H1 (cell line): ENCODE results near the gene MINAR1. TPM values are rescaled to one million over a fixed set of nuclear protein-coding genes. Genes with fewer than 3 reads are reported as not detected.

Experiments
- CTCF ChIA-PET: fragments of 300-600 bp; sonication (Branson Sonifier 250); formaldehyde crosslinking; loops from one replicate; lab custom pipeline; 2021; ENCODE audit not compliant: partially characterized antibody; lab: Charles Lee
- POLR2A ChIA-PET: fragments of 300-600 bp; sonication (Branson Sonifier 250); formaldehyde crosslinking; loops from one replicate; lab custom pipeline; 2021; ENCODE audit warnings: inconsistent platforms; ENCODE audit not compliant: partially characterized antibody; lab: Charles Lee
- DNase-seq, 2 experiments: peaks; one replicate each; pipeline versions ENCODE4 v3.0.0 to v3.0.0-alpha.2; 2010 to 2022; ENCODE audit warnings: low spot score in 2 of 2, low read depth in 1 of 2, mixed read lengths in 1 of 2
- FAIRE-seq: peaks from 2 replicates; lab custom pipeline; 2011; peaks lifted over from hg19 to GRCh38; lab: Jason Lieb, UNC
- H2AFZ ChIP-seq: 2 replicates; pipeline ENCODE4 v1.8.1; 2012; ENCODE audit warnings: low read length, inconsistent platforms
- H2AK5ac ChIP-seq: 2 replicates; pipeline ENCODE4 v1.6.1; 2013; ENCODE audit warnings: low read depth, low read length
- H2BK120ac ChIP-seq: replicated peaks from 2 replicates; pipeline ENCODE3; 2013; ENCODE audit warnings: low read depth, low read length, inconsistent platforms
- H2BK12ac ChIP-seq: 2 replicates; pipeline ENCODE4 v1.6.1; 2013; ENCODE audit warnings: low read depth, low read length
- H2BK15ac ChIP-seq: 2 replicates; pipeline ENCODE4 v1.6.1; 2013; ENCODE audit warnings: low read length
- H2BK20ac ChIP-seq: 2 replicates; pipeline ENCODE4 v1.6.1; 2013; ENCODE audit warnings: low read length
- H2BK5ac ChIP-seq: 2 replicates; pipeline ENCODE4 v1.6.1; 2013; ENCODE audit warnings: low read depth, low read length
- H3K14ac ChIP-seq: 2 replicates; pipeline ENCODE4 v1.6.1; 2013; ENCODE audit warnings: inconsistent platforms; ENCODE audit not compliant: insufficient read length
- H3K18ac ChIP-seq: 2 replicates; pipeline ENCODE4 v1.6.1; 2013; ENCODE audit warnings: low read length; ENCODE audit errors: extremely low read depth
- H3K23ac ChIP-seq: 2 replicates; pipeline ENCODE4 v1.6.1; 2013; ENCODE audit warnings: inconsistent platforms; ENCODE audit not compliant: insufficient read length
- H3K23me2 ChIP-seq: 2 replicates; pipeline ENCODE4 v1.6.1; 2013; ENCODE audit warnings: low read depth, low read length
- H3K27ac ChIP-seq: 2 replicates; pipeline ENCODE4 v1.6.1; 2011; ENCODE audit warnings: low read depth, low read length, inconsistent platforms
- H3K27me3 ChIP-seq, 4 experiments: replicated peaks in 1 of 4; 1 replicate in 1 of 4; 2 replicates in 3 of 4; pipeline versions ENCODE4 v1.6.1 to v1.8.1; 2011 to 2013; ENCODE audit warnings: low read length in 3 of 4, mild to moderate bottlenecking in 3 of 4, inconsistent platforms in 2 of 4, mixed read lengths in 2 of 4, moderate library complexity in 1 of 4; ENCODE audit not compliant: control insufficient read depth in 3 of 4, insufficient read depth in 3 of 4; ENCODE audit errors: extremely low read depth in 1 of 4
- H3K36me3 ChIP-seq, 4 experiments: 2 replicates each; pipeline versions ENCODE4 v1.6.1 to v1.8.1; 2011 to 2013; ENCODE audit warnings: mild to moderate bottlenecking in 4 of 4, low read length in 3 of 4, moderate library complexity in 2 of 4, control low read depth in 1 of 4, inconsistent platforms in 1 of 4; ENCODE audit not compliant: insufficient read depth in 4 of 4, control insufficient read depth in 2 of 4
- H3K4ac ChIP-seq: replicated peaks from 2 replicates; pipeline ENCODE3; 2013; ENCODE audit warnings: low read length, low read depth, mixed read lengths, inconsistent platforms; ENCODE audit not compliant: insufficient read length
- H3K4me1 ChIP-seq, 4 experiments: replicated peaks in 1 of 4; 1 replicate in 1 of 4; 2 replicates in 3 of 4; pipeline versions ENCODE4 v1.6.1 to v1.8.1; 2011 to 2013; ENCODE audit warnings: low read length in 3 of 4, inconsistent platforms in 2 of 4, mixed read lengths in 1 of 4; ENCODE audit not compliant: insufficient read depth in 4 of 4, control insufficient read depth in 3 of 4
- H3K4me2 ChIP-seq, 2 experiments: 2 replicates each; pipeline versions ENCODE4 v1.6.1 to v1.8.1; 2011 to 2013; ENCODE audit warnings: low read depth in 2 of 2, low read length in 2 of 2, control low read depth in 1 of 2, inconsistent platforms in 1 of 2, mild to moderate bottlenecking in 1 of 2; ENCODE audit not compliant: insufficient read depth in 1 of 2
- H3K4me3 ChIP-seq, 4 experiments: fragments of 200-600, 300-600 bp in 1 of 4; sonication (generic), shearing (Covaris generic), sonication (Bioruptor Twin) in 1 of 4; 2 replicates each; pipeline versions ENCODE4 v1.5.1 to v1.8.1; 2011 to 2016; ENCODE audit warnings: low read length in 4 of 4, low read depth in 3 of 4, control low read depth in 2 of 4, inconsistent platforms in 2 of 4, mild to moderate bottlenecking in 2 of 4, mixed read lengths in 1 of 4, moderate library complexity in 1 of 4; ENCODE audit not compliant: insufficient read depth in 2 of 4; ENCODE audit errors: extremely low read depth in 1 of 4
- H3K56ac ChIP-seq: replicated peaks from 2 replicates; pipeline ENCODE3; 2013; ENCODE audit warnings: low read depth, mild to moderate bottlenecking, mixed read lengths, low read length, inconsistent platforms; ENCODE audit not compliant: insufficient read length
- H3K79me1 ChIP-seq: 2 replicates; pipeline ENCODE4 v1.6.1; 2013; ENCODE audit warnings: low read depth, low read length, control low read depth
- H3K79me2 ChIP-seq, 2 experiments: 2 replicates each; pipeline versions ENCODE4 v1.6.1 to v1.8.1; 2012 to 2013; ENCODE audit warnings: low read length in 2 of 2, mild to moderate bottlenecking in 2 of 2, inconsistent platforms in 1 of 2; ENCODE audit not compliant: insufficient read depth in 2 of 2, control insufficient read depth in 1 of 2
- H3K9ac ChIP-seq, 4 experiments: replicated peaks in 1 of 4; 1 replicate in 1 of 4; 2 replicates in 3 of 4; pipeline versions ENCODE4 v1.6.1 to v1.8.1; 2011 to 2013; ENCODE audit warnings: low read depth in 3 of 4, low read length in 3 of 4, control low read depth in 2 of 4, mild to moderate bottlenecking in 2 of 4, moderate library complexity in 2 of 4, inconsistent platforms in 1 of 4; ENCODE audit errors: extremely low read depth in 1 of 4
- H3K9me3 ChIP-seq, 2 experiments: 2 replicates each; pipeline versions ENCODE4 v1.6.1 to v1.8.1; 2012 to 2013; ENCODE audit warnings: mild to moderate bottlenecking in 2 of 2, moderate library complexity in 2 of 2, control low read depth in 1 of 2, inconsistent platforms in 1 of 2, low read depth in 1 of 2, low read length in 1 of 2, mixed read lengths in 1 of 2; ENCODE audit not compliant: insufficient read depth in 2 of 2
- H4K20me1 ChIP-seq, 2 experiments: replicated peaks in 1 of 2; 2 replicates each; pipeline versions ENCODE3 to v1.8.1; 2011 to 2013; ENCODE audit warnings: inconsistent platforms in 2 of 2, low read length in 2 of 2, mild to moderate bottlenecking in 1 of 2; ENCODE audit not compliant: insufficient read depth in 2 of 2, control insufficient read depth in 1 of 2
- H4K5ac ChIP-seq: 2 replicates; pipeline ENCODE4 v1.6.1; 2013; ENCODE audit warnings: low read length, low read depth, mixed read lengths, inconsistent platforms; ENCODE audit not compliant: insufficient read length
- H4K8ac ChIP-seq: 2 replicates; pipeline ENCODE4 v1.8.0; 2013; ENCODE audit warnings: mild to moderate bottlenecking, moderate library complexity, low read length, inconsistent platforms; ENCODE audit not compliant: insufficient read depth; ENCODE audit errors: extremely low read depth
- H4K91ac ChIP-seq: replicated peaks from 2 replicates; pipeline ENCODE3; 2013; ENCODE audit warnings: low read length, mixed read lengths, inconsistent platforms; ENCODE audit not compliant: insufficient read length
- ATF3 ChIP-seq: IDR thresholded peaks from 2 replicates; pipeline ENCODE4 v1.6.1; 2011; ENCODE audit warnings: low read depth, mild to moderate bottlenecking, low read length; ENCODE audit not compliant: insufficient read depth
- KDM1A ChIP-seq: fragments of 200-600, 300-600 bp; sonication (generic); IDR thresholded peaks from 2 replicates; pipeline ENCODE4 v1.7.1; 2016; ENCODE audit warnings: mild to moderate bottlenecking, low read length, borderline replicate concordance
- POU5F1 ChIP-seq: IDR thresholded peaks from 2 replicates; pipeline ENCODE4 v1.6.1; 2011; ENCODE audit warnings: low read depth, mild to moderate bottlenecking, low read length, moderate library complexity
- RXRA ChIP-seq: IDR thresholded peaks from 2 replicates; pipeline ENCODE4 v1.6.1; 2011; ENCODE audit warnings: low read depth, mild to moderate bottlenecking, low read length, moderate library complexity; ENCODE audit not compliant: insufficient read depth
- SP4 ChIP-seq: IDR thresholded peaks from 2 replicates; pipeline ENCODE4 v1.6.1; 2012; ENCODE audit warnings: low read length, inconsistent platforms
- USF2 ChIP-seq: IDR thresholded peaks from 2 replicates; pipeline ENCODE4 v1.6.1; 2011; ENCODE audit warnings: low read length, improper control_type of control experiment
- WGBS, 2 experiments: shearing (Covaris generic) in 1 of 2; methylation state at CpG; one replicate each; pipeline versions ENCODE4 v1.1.6 to v1.1.7; 2013 to 2015; ENCODE audit warnings: low lambda C conversion rate in 2 of 2, mixed read lengths in 2 of 2, inconsistent platforms in 1 of 2, low coverage in 1 of 2, missing lambda C conversion rate in 1 of 2; ENCODE audit not compliant: insufficient replicate concordance in 2 of 2, insufficient coverage in 1 of 2, insufficient read length in 1 of 2; ENCODE audit errors: extremely low coverage in 1 of 2, missing lambda C conversion rate in 1 of 2; 5-methylcytosine and 5-hydroxymethylcytosine counted together
- polyA plus RNA-seq, 7 experiments: library from polyadenylated mRNA; depleted of rRNA in 3 of 7; stranded (reverse) in 5 of 7; unstranded in 2 of 7; fragments of >200 nt in 5 of 7; fragments of 200-250 nt in 2 of 7; gene quantifications; 1 replicate in 5 of 7; 2 replicates in 1 of 7; 4 replicates in 1 of 7; pipeline versions ENCODE4 v1.2.1 to v1.2.3, GENCODE V29; 2011 to 2013; ENCODE audit warnings: missing spikeins in 2 of 7, mixed read lengths in 2 of 7
- total RNA-seq: library from RNA; stranded (reverse); fragmentation: NEBNext Ultra II Directional; extraction: Animal tissue kit (Norgen Biotek cat#: 25700); gene quantifications from 2 replicates; pipeline ENCODE4 v1.2.1, GENCODE V29; 2021

The MINAR1 gene
- total and polyA plus RNA-seq, 2 of the 8 experiments (the other 6 are each of a cell fraction or from before 2014, with no cell fraction given) = 0.17 to 0.67 TPM

- DNase-seq (peak in 1 of 2 experiments; percentile 53), FAIRE-seq (no peak)
- Histone ChIP-seq H3K9ac (no peak overlapping the region), H3K23ac (no peak overlapping the region), H2BK5ac (no peak overlapping the region), H3K4me3 (peak overlapping the region; percentile 29 to 68 (median 46)), H4K8ac (peak overlapping the region; percentile 53; the same call in 1 of the 2 replicates), H3K9me3 (no peaks in the 10 kb centered on the region), H2BK120ac (no peak overlapping the region), H2AFZ (no peak overlapping the region), H3K14ac (no peak overlapping the region), H3K27ac (no peak overlapping the region), H3K79me1 (no peaks in the 10 kb centered on the region), H2AK5ac (no peak overlapping the region), H3K23me2 (peaks cover 21% of the 10 kb centered on the region), H3K56ac (no peak overlapping the region), H3K79me2 (no peaks in the 10 kb centered on the region), H4K5ac (no peak overlapping the region), H3K4me1 (peaks cover 0 to 11% (median 6%) of the 10 kb centered on the region in 4 experiments; a peak in 6 of 7 replicates), H2BK15ac (0 out of 2 replicates have a peak overlapping the region, but pooled peaks have one; percentile 29), H3K4ac (no peak overlapping the region), H2BK20ac (no peak overlapping the region), H2BK12ac (no peak overlapping the region), H4K20me1 (peaks cover 0 to 5% of the 10 kb centered on the region in 2 experiments), H3K18ac (no peak overlapping the region), H4K91ac (no peak overlapping the region), H3K27me3 (peaks cover 34 to 56% (median 48%) of the 10 kb centered on the region in 4 experiments), H3K4me2 (peak overlapping the region; percentile 92 to 98), H3K36me3 (no peaks in the 10 kb centered on the region)
- WGBS, 2 experiments = 28% methylated on average over 10 of the region's 14 CpGs; no CpG with 5 or more reads in 1 of the 2 experiments
- ChIA-PET POLR2A (interaction anchor here (0.6 to 1.1 kb wide), 2 partner anchors 162 to 423 kb away, joined by 3 read pairs; no protein-coding TSS in a partner anchor), CTCF (interaction anchor here (0.8 to 4.6 kb wide), 22 partner anchors 13 to 516 kb away, joined by 3 to 45 read pairs (median 4); no protein-coding TSS in a partner anchor)
- TF ChIP-seq SP4 (no peak), KDM1A (no peak), POU5F1 (no peak), RXRA (no peak), USF2 (peak; percentile 45; the same call in 1 of the 2 replicates), ATF3 (0 out of 2 replicates have a peak, but pooled peaks have one; percentile 1)
These were observed 1.1 kb upstream of the MINAR1 start for GRCh38 chr15:79430901-79431635.
